ENCODE results near the gene TYMS.

TYMS gene

GRCh38 chr18:657311-658000 lies at the start of gene TYMS:
TYMS (plus strand) TSS chr18:657653; CDS start chr18:657743, 90 bp downstream.
- FAIRE-seq = no peak

DNA sequence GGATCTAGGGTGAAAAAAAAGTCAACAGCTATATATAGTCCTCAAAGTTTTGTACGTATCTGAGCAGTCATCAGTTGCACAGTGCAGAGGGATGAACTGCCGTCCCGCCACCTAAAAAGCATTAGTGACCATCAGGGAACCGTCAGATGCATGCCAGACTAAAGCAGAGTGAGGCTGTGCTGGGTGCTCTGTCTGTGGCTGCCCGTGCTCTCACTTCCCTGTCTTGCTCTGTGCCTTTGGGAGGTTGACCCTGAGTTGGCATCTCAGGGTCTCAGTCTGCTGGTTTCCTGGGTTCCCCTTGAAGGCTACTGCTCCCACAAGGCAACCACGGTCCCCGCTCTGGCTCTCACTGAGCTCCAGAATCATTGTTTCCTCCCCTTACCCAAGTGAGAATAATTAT lies 49.5 kb upstream of the TYMS start:
- FAIRE-seq = no peak

DNA sequence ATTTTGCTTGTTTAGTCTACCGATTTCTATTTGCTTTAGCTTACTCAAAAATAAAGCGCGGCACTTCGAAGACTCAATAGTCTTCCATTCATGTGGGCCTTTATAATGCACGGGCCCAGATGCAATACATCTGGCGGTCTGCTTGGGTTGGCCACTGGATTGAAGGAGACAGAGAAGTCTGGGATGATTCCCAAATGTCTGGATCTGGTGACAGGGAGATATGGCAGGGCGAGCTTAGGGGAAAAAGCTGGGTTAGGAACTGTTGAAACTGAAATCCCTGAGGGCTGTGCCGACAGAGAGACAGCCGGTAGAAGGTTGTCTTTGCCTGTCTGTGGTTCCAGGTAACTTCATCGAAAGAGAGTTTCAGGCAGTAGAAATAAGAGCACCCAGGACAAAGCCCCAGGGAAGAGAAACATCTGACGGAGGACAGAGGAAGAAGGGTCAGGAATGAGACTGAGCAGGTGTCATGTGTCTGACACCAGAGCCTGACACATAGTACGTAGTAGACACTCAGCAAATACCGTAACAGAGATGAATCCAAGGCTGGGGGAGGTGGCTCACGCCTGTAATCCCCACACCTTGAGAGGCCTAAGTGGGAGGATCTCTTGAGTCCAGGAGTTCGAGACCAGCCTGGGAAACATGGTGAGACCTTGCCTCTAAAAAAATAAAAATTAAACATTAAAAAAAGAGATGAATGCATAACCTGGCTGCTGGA lies 47.1 kb upstream of the TYMS start:
- no peak for FAIRE-seq

GRCh38 chr18:612156-612555 lies 45.3 kb upstream of the TYMS start:
- FAIRE-seq = no peak

- no peak for FAIRE-seq
Observed at GRCh38 chr18:614193-614592, 43.3 kb upstream of the TYMS start.

GRCh38 chr18:615092-615521 lies 42.3 kb upstream of the TYMS start:
- no peak for FAIRE-seq

GRCh38 chr18:615773-616172 lies 41.7 kb upstream of the TYMS start:
- FAIRE-seq = no peak

DNA sequence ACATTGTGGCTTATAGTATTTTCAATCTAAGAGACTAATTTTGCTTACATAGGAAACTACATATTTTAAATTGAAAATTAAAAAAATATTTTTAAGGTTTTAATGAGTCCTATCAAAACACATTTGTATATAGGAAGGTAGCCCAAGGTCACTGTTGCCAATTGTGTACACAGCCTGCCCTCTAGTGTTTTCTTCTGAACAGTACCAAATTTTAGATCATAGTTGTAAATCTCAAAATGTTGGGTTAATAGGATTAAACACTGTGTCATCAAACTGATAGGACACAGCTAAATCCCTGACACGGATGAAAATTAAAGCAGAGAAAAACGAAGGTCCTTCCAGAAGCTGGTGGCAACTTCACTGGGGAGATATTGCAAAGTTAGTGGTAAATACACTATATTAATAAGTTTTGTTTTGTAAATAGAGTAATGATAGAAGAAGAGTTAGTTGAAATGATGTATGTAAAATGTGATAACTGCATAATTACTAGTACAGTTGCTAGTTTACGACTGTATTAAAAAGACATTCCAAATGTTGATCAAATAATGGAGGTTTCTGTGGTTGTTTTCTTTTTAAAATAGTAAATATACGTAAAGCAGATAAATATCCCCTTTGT lies 41.0 kb upstream of the TYMS start:
- FAIRE-seq = peak; percentile 95

- no peak for FAIRE-seq
Observed at GRCh38 chr18:617970-618504, 39.4 kb upstream of the TYMS start.

DNA sequence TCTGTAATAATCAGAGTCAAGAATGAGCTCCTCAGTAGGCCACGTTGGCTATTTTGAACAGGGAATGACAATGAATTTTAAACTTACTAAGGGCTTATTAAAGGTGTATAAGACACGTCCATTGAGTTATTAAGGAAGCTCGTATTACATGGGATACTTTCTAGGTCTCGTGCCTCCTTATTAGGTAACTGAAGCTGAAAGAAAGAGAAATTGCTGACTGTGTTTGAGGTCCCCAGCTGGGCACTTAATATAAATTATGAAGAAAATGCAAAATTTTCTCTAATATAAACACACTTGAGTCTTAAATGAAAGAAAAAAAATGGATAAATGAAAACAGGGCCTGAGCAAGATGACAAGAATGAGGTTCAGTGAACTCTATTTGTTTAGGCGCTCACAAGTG lies 38.8 kb upstream of the TYMS start:
- FAIRE-seq = no peak

DNA sequence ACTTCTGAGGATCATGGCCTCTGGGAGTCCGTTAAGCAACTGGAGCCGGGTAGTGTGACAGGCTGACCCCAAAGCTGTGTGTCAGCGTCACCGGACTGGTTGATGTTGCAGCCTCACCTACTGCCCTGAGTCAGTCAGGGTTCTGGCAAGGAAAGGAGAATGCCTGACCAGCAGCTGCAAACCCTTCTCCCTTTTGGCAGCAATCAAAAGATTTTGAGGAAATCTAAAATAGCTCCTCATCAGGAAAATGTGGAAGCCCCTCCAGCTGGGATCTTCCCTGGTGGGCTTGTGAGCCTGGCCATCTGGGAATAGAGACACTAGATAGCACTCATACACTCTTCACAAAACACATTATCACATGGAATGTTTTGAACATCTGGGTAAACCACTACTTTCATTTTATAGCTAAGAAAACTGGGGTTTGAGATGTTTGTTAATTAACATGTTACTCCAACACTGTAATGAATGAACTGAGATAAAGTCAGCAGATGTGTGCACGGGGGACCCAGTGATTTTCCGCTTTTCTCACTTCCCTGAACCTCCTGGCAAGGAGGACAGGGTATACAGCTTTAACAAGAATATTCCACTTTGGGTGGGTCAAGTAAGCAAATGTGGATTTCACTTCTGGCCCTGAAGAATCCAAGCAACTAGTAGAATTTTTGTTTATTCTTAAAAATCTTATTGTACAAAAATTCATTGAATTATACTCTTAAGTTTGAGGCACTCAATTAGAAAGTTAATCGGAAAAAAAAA lies 36.0 kb upstream of the TYMS start:
- FAIRE-seq = no peak

DNA sequence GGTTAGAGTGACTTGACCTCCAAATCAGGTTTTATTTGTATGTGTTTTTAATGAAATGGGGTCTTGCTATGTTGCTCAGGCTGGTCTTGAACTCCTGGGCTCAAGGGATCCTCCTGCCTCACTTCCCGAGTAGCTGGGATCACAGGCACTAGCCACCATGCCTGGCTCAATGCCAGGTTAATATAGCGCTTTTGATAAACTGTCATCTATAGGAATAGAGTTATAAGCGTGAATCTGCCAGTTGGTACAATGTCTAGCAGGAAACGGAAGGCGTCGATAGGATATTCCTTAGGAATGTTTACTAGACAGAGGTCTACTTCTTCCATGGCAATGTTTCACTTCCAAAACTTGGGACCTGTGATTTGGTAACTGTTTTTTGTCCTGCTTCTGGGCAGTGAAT lies 35.2 kb upstream of the TYMS start:
- no peak for FAIRE-seq

DNA sequence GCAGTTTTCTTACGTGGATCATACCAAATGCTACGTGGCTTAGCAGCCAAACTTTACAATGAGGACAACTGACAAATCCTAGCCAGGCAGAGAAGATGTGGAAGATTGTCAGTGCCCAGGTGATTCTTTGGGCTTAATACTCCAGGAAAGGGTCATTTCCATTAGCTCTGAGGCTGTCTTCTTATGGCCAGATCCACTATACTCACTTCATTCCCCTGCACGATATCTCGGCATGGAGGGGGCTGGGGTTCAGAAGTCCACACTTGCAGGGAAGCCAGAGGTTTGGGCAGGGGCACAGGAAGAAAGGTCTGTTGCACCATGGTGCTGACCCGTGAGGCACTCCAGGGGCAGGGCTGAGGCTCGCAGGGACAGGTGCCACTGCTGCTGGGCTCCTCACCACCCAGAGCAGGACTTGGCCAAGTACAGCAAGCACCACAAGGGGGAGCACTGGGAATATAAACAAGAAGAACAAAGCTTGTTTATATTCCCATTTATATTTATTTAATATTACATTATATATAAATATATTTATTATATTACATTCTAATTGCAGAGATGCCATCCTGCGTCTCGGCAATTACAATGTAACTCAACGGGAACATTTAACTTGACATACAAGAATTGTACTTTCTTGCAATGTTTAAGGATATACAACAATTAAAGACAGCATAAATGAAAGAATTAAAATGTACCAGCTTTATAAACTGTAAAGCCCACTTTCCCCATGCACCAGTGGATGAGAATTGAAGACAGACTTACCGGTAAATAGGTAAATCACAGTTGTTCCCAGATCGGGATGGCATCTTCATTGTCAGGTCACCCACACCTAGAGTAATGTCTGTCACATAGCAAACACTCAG lies 33.5 kb upstream of the TYMS start:
- peak; percentile 78 for FAIRE-seq

GRCh38 chr18:627231-627630 lies 30.2 kb upstream of the TYMS start:
- FAIRE-seq = no peak

DNA sequence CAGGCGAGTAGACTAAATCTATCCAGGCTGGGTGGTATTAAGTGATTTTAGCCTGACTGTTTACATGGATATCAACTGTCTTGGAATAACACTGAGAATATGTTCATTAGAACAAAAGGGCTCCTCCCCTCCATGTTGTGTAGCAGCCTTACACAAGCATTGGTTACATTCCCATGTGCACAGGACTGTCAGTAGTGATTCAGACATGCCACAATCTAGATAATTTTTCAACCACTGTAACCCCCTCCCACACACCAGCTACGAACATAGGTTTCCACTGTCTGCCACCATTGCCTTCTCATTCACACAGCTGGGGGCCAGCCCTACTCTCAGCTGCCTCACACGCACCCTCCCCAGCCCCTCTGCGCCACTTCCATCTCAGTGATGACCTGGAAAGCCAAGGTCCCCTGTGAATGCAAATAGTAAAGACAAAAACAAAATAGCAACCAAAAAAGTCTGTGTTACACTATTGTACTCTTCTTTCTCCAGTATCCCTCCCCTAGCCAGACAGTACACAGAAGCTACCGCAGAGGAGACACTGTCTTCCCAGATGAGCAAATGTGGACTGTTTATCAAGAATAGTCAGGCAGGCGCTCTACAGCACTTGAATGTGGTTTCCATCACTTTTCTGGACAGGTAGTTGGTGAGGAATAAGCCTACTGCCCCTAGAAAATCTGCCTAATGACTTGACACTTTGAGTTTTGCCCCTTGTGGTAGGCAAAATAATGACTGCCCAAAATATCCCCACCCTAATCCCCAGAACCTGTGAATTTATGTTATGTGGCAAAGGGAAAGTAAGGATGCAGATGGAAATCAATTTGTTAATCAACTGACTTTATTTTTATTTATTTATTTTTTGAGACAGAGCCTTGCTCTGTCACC lies 27.9 kb upstream of the TYMS start:
- FAIRE-seq = no peak

- FAIRE-seq = no peak
Observed at GRCh38 chr18:631560-631959, 25.9 kb upstream of the TYMS start.

- FAIRE-seq = no peak
Observed at GRCh38 chr18:634551-635045, 22.9 kb upstream of the TYMS start.

GRCh38 chr18:635171-635570 lies 22.3 kb upstream of the TYMS start:
- FAIRE-seq = no peak

- FAIRE-seq = no peak
Observed at GRCh38 chr18:641224-641623, 16.2 kb upstream of the TYMS start.

DNA sequence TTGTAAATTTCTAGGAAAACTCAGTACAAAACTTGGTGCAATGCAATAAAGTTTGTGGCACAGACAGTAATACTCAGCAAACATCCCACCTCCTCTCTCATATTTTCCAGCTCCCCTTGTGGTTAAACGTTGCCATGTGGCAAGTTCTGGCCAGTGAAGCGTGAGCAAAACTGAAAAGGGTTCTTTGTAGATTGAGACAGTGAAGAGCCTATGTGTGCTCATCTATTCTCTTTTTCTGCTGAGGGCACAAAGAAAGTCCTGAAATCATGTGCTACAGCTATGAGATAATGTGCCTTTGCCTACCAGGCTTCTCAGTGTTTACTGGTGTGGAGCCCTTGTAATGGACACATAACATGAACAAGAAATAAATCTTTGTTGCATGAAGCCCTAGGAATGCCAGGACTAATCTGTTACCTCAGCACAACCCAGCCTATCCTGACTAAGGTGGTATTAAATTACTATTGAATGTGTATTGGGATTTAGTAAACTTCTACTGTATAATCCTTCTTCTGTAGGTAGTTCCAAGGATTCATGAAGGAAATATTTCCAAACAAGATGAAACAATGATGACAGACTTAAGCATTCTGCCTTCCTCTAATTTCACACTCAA lies 13.0 kb upstream of the TYMS start:
- no peak for FAIRE-seq

DNA sequence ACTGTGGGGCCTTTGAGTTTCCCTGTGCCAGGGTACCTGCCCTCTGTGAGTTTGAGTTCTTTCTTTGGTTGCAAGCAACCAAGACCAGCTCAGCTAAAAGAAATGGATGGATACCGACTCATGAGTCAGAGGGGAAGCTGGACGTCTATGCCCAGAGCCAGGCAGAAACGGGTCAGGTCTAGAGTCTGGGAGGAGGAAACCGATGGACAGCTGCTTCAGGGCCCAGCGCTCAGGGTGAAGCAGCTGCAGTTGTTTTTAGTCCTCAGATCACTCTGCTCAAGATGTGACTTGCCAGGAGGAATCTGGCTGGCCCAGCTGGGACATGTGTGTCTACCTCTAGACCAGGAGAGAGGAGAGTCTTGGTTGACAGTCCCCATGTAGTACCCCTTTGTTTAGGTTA lies 10.1 kb upstream of the TYMS start:
- FAIRE-seq = no peak
